DOHH2 (cell line): Measurements from ENCODE around the gene NRSN2.

Source experiments
- EZH2phosphoT487 ChIP-seq: fragments of 200-600 bp; sonication (generic); IDR thresholded peaks from 2 replicates; pipeline ENCODE4 v1.6.1; 2017; ENCODE audit warnings: borderline replicate concordance, mild to moderate bottlenecking, antibody characterized with exemption, low read length, moderate library complexity, mixed read lengths
- TF ChIP-seq, protein P1 (sequence below): fragments of 200-600 bp; sonication (generic); IDR thresholded peaks from one replicate; pipeline ENCODE4 v1.5.1; 2014; ENCODE audit warnings: antibody characterized with exemption, mild to moderate bottlenecking, low read depth, low read length; ENCODE audit not compliant: poor library complexity, severe bottlenecking

DNA sequence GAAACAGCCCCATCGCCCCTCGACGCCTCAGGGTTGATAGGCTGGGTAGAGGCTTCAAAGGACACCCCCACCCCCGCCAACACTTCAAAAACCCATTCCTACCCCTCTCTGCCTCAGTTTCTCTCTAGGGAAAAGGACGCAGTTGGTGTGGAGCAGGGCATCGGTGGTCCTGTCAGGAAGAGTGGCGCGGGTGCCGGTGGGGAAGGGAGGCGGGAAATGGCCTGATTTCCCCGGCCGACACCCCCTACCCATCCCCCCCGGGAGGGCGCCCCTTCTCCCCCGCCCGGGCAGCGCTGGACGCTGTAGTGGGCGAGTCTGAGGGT lies 367 bp downstream of the NRSN2 start:
- TF ChIP-seq, protein P1, sequence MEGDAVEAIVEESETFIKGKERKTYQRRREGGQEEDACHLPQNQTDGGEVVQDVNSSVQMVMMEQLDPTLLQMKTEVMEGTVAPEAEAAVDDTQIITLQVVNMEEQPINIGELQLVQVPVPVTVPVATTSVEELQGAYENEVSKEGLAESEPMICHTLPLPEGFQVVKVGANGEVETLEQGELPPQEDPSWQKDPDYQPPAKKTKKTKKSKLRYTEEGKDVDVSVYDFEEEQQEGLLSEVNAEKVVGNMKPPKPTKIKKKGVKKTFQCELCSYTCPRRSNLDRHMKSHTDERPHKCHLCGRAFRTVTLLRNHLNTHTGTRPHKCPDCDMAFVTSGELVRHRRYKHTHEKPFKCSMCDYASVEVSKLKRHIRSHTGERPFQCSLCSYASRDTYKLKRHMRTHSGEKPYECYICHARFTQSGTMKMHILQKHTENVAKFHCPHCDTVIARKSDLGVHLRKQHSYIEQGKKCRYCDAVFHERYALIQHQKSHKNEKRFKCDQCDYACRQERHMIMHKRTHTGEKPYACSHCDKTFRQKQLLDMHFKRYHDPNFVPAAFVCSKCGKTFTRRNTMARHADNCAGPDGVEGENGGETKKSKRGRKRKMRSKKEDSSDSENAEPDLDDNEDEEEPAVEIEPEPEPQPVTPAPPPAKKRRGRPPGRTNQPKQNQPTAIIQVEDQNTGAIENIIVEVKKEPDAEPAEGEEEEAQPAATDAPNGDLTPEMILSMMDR: no peak
- TF ChIP-seq EZH2phosphoT487: no peak
